Stimulated activated CD4-positive, alpha-beta T cell treated with anti-CD3 and anti-CD28 coated beads, TNF-alpha, amount 100 ng/mL, for 48 hours (primary cell): ENCODE results near the gene LOXL3.
"Not testable (repeated sequence)": the region's sequence is repeated elsewhere in the genome, so short reads cannot be mapped to it uniquely, and the experiment has no call there.

Experiments
- DNase-seq, 3 donors: peaks; one replicate each; pipeline ENCODE4 v3.0.0-alpha.2; 2020; ENCODE audit warnings: low read depth in 3 of 3

The LOXL3 gene

DNA sequence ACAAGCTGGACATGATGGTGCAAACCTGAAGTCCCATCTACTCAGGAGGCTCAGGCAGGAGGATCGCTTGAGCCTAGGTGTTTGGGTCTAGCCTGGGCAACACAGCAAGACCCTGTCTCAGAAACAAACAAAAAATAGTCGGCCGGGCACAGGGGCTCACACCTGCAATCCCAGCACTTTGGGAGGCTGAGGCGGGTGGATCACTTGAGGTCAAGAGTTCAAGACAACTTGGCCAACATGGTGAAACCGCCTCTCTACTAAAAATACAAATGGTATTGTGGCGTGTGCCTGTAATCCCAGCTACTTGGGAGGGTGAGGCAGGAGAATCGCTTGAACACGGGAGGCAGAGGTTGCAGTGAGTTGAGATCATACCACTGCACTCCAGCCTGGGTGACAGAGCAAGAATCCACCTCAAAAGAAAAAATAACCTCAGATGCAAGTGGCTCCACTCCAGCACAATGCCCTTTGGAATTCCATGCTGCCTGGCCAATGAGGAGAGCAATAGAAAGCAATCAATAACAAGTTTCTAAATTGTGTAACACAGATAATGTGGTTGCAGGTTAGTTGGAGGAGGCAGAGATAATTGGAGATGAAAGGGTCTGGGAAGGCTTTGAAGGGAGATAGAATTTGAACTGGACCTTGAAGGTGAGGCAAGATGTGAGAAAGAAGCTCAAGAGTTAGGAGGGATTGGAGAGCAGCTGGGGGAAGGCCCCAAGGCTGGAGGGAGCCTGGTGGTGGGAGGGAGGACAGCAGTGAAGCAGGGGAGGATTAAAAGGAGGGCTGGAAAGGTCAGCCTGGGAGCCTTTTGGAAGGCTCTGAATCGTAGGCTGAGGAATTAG, 64.9 kb downstream of the LOXL3 start:
- no peak for DNase-seq

DNA sequence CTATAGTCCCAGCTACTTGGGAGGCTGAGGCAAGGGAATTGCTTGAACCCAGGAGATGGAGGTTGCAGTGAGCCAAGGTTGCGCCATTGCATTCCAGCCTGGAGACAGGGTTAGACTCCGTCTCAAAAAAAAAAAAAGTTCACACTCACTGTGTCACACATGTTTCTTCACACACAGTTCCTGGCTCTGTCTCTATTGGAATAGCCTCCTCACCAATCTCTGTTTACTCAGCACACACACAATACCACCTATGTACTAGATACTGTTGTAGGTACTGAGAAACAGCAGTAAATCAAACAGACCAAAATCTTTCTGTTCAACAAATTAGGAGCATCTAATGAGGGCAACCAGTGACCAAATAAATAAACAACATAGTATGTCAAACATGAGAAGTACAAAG, 67.6 kb downstream of the LOXL3 start:
- no peak for DNase-seq

DNA sequence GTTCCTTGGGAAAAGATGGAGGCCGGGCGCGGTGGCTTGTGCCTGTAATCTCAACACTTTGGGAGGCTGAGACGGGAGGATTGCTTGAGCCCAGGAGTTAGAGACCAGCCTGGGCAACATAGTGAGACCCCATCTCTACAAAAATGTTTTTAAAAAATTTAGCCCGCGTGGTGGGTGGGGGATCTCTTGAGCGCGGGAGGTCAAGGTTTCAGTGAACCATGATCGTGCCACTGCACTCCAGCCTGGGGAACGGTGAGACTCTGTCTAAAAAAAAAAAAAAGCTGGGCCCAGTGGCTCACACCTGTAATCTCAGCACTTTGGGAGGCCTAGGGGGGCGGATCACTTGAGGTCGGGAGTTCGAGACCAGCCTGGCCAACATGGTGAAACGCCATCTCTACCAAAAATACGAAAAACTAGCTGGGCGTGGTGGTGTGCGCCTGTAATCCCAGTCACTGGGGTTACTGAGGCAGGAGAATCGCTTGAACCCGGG, 70.0 kb downstream of the LOXL3 start:
- DNase-seq: not testable (repeated sequence)

DNA sequence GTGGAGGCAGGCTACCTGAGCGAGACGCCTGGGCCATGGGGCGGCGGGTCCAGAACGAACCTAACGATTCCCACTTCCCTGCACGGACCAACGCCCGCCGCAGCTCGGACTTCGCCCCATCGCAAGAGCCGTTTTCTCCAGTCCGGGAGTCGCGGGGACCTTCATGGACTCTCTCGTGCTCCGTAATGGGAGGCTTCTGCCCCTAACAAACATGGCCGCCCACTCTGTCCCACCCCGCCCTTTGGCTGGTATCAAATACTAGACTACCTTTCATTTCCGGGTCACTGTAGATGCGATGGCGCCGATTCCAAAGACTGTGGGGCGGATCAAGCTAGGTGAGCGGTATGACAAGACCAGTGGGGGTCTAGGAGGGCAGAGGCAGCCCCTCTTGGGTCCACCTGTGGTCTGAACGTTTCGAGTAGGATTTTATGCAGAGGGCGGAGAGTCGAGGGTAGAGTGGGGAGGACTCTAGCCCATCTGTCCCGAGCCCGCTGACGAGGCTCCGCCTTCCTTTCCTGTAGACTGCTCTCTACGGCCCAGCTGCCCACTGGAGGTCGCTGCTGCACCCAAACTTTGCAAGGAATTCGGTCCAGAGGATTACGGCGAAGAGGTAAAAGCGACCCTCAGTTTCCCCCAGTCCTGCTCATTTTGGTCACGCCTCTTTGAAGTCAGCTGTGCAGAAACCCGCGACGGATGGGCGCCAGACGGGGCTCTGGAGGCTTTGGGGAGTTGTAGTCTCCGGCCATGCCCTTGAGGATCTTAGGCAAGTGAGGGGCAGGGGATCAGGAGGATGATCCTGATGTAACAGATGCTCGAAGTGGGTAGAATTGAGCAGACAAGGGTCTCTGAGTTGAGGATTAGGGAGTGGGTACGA, 70.7 kb downstream of the LOXL3 start, which contains the start of the genes CCDC142 and TTC31:
TSS of gene CCDC142 (minus strand) at position 198 of the 874 bp plus-strand sequence. CDS start at position 37, 161 bp downstream.
TSS of gene TTC31 (plus strand) at position 281 of the 874 bp plus-strand sequence. CDS start at position 296, 15 bp downstream.
- DNase-seq: peak; percentile 86 to 89 (median 88)
